Panc1 (cell line): ENCODE results near the gene GNAZ. TPM values are rescaled to one million over a fixed set of nuclear protein-coding genes. Genes with fewer than 3 reads are reported as not detected.

Experiments used
- ATAC-seq: fragments of 200-7000 bp; cut with Tn5 transposase; 2 replicates; pipeline ENCODE4 v1.9.1; 2020; ENCODE audit warnings: mild to moderate bottlenecking, moderate library complexity
- BruUV-seq: library from RNA; stranded (reverse); fragments of 400-500 nt; replicated peaks from 2 replicates; lab custom pipeline; 2021; lab: Mats Ljungman, UMichigan
- CTCF ChIA-PET: fragments of 300-600 bp; sonication (Branson Sonifier 250); formaldehyde crosslinking; loops from one replicate; lab custom pipeline; 2022; ENCODE audit warnings: antibody characterized with exemption; lab: Charles Lee
- POLR2A ChIA-PET: fragments of 300-600 bp; sonication (Branson Sonifier 250); formaldehyde crosslinking; loops from one replicate; lab custom pipeline; 2022; ENCODE audit warnings: antibody characterized with exemption; lab: Charles Lee
- DNase-seq: peaks from one replicate; pipeline ENCODE4 v3.0.0-alpha.2; 2010; ENCODE audit warnings: low read depth, low spot score
- H3K27ac ChIP-seq: 2 replicates; pipeline ENCODE4 v1.5.1; 2011; ENCODE audit warnings: mild to moderate bottlenecking, low read length, inconsistent platforms
- H3K27me3 ChIP-seq: fragments of 200-500 bp; sonication (Bioruptor generic); 2 replicates; pipeline ENCODE4 v1.6.0; 2014; ENCODE audit warnings: low read length, inconsistent platforms; ENCODE audit not compliant: control insufficient read depth, insufficient read depth
- H3K36me3 ChIP-seq: fragments of 200-500 bp; sonication (Bioruptor generic); 2 replicates; pipeline ENCODE4 v1.5.1; 2014; ENCODE audit warnings: inconsistent platforms, mild to moderate bottlenecking, low read length, moderate library complexity; ENCODE audit not compliant: control insufficient read depth, insufficient read depth
- H3K4me1 ChIP-seq: 2 replicates; pipeline ENCODE4 v1.5.1; 2011; ENCODE audit warnings: inconsistent platforms, mild to moderate bottlenecking, low read length, moderate library complexity; ENCODE audit not compliant: control insufficient read depth, insufficient read depth
- H3K4me3 ChIP-seq, 2 experiments: 2 replicates each; pipeline ENCODE4 v1.5.1; 2011 to 2012; ENCODE audit warnings: low read depth in 2 of 2, low read length in 2 of 2, mild to moderate bottlenecking in 2 of 2, inconsistent platforms in 1 of 2, moderate library complexity in 1 of 2
- H3K9me3 ChIP-seq: fragments of 200-500 bp; sonication (Bioruptor generic); 2 replicates; pipeline ENCODE4 v1.5.1; 2014; ENCODE audit warnings: low read depth, mild to moderate bottlenecking, inconsistent platforms, low read length, moderate library complexity; ENCODE audit not compliant: control insufficient read depth, insufficient read depth
- CTCF ChIP-seq: fragments of 450-650 bp; IDR thresholded peaks from 2 replicates; pipeline ENCODE4 v1.5.1; 2017; ENCODE audit warnings: mild to moderate bottlenecking
- POLR2AphosphoS5 ChIP-seq: IDR thresholded peaks from 2 replicates; pipeline ENCODE4 v1.6.1; 2012; ENCODE audit warnings: mild to moderate bottlenecking, low read depth, low read length, moderate library complexity
- REST ChIP-seq, 2 experiments: IDR thresholded peaks; 2 replicates each; pipeline ENCODE4 v1.6.1; 2011 to 2012; ENCODE audit warnings: low read depth in 2 of 2, control low read depth in 1 of 2, low read length in 1 of 2, mild to moderate bottlenecking in 1 of 2, moderate library complexity in 1 of 2; ENCODE audit not compliant: insufficient read depth in 1 of 2
- SIN3A ChIP-seq: IDR thresholded peaks from 2 replicates; pipeline ENCODE4 v1.6.1; 2012; ENCODE audit warnings: low read depth, mild to moderate bottlenecking, low read length, moderate library complexity, borderline replicate concordance; ENCODE audit not compliant: insufficient read depth
- TCF7L2 ChIP-seq: IDR thresholded peaks from 2 replicates; pipeline ENCODE4 v1.6.1; 2011; ENCODE audit warnings: mild to moderate bottlenecking, low read depth, low read length, inconsistent platforms
- in situ Hi-C: cut with HindIII; loops from 2 replicates; pipeline ENCODE4 v1.10.0; 2016; ENCODE audit warnings: low sequenced_read_pairs, low pct_unique_long_range_greater_than_20kb
- intact Hi-C: fragments of 100-400 bp; cut with micrococcal nuclease; formaldehyde crosslinking; loops from one replicate; pipeline ENCODE4 v1.10.0; 2022; ENCODE audit not compliant: unreplicated experiment
- total RNA-seq: library from RNA; stranded (reverse); gene quantifications from one replicate; pipeline ENCODE4 v1.2.1, GENCODE V29; 2021; ENCODE audit not compliant: unreplicated experiment

Gene GNAZ
- total RNA-seq, 1 experiment from 2014 or later = 11.9 TPM

GRCh38 chr22:23058481-23059283 is 11.6 kb upstream of the GNAZ start:
- no peaks in the 10 kb centered on the region for H3K9me3 ChIP-seq
- CTCF ChIA-PET = no interaction called here
- no peaks in the 10 kb centered on the region for H3K4me1 ChIP-seq
- H3K36me3 ChIP-seq = no peaks in the 10 kb centered on the region
- ATAC-seq (no peak), DNase-seq (no peak)
- BruUV-seq = no TSS peak
- intact Hi-C loops (no loop called here), in situ Hi-C loops (no loop called here)
- H3K27ac ChIP-seq = no peak overlapping the region
- no peak overlapping the region for H3K4me3 ChIP-seq
- no peak for TF ChIP-seq POLR2AphosphoS5
- TF ChIP-seq CTCF = no peak
- no peak for TF ChIP-seq SIN3A
- no peak for TF ChIP-seq REST (IDR thresholded peaks at IDR 0.05; ENCODE audit: insufficient read depth in 1 of 2, low read depth in 2 of 2, low read length in 1 of 2)
- no peak for TF ChIP-seq TCF7L2
- POLR2A ChIA-PET = no interaction called here
- H3K27me3 ChIP-seq = no peaks in the 10 kb centered on the region

- intact Hi-C loops (no loop called here), in situ Hi-C loops (no loop called here)
- ATAC-seq = no peak
- no TSS peak for BruUV-seq
- Histone ChIP-seq H3K27me3 (no peaks in the 10 kb centered on the region), H3K4me1 (no peaks in the 10 kb centered on the region), H3K4me3 (no peak overlapping the region), H3K27ac (no peak overlapping the region), H3K9me3 (no peaks in the 10 kb centered on the region), H3K36me3 (no peaks in the 10 kb centered on the region)
- TF ChIP-seq POLR2AphosphoS5 = no peak
- no peak for TF ChIP-seq SIN3A
- no peak for TF ChIP-seq TCF7L2
- TF ChIP-seq REST (IDR thresholded peaks at IDR 0.05; ENCODE audit: insufficient read depth in 1 of 2, low read depth in 2 of 2, low read length in 1 of 2) = no peak
- ChIA-PET CTCF (no interaction called here), POLR2A (no interaction called here)
- no peak for DNase-seq
These were observed 10.9 kb upstream of the GNAZ start for GRCh38 chr22:23059284-23059948.
